ENCODE measurements around the gene AP3D1.

DNA sequence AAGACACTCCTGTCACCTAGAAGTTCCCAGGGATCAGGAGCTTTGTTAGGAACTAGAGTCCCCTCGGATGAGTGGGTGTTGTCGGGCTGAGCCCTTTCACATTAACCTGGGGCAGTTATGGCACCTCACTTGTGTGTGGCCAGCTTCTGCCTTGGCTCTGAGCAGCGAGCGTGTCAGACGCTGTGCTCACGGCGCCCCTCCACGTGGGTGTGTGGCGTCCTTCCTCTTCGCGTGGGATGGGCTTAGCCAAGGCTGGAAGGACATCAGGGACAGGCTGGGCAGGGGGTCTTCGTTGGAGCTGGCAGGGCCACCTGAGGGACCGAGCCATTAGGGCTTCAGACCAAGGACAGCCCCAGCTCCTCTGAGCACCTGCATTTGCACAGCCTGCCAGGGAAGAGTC is 35.8 kb upstream of the AP3D1 start:
- TF ChIP-seq POLR2A (IDR thresholded peaks at IDR 0.05; ENCODE audit: extremely low read depth, insufficient read length) = no peak
- TF ChIP-seq, protein P1, sequence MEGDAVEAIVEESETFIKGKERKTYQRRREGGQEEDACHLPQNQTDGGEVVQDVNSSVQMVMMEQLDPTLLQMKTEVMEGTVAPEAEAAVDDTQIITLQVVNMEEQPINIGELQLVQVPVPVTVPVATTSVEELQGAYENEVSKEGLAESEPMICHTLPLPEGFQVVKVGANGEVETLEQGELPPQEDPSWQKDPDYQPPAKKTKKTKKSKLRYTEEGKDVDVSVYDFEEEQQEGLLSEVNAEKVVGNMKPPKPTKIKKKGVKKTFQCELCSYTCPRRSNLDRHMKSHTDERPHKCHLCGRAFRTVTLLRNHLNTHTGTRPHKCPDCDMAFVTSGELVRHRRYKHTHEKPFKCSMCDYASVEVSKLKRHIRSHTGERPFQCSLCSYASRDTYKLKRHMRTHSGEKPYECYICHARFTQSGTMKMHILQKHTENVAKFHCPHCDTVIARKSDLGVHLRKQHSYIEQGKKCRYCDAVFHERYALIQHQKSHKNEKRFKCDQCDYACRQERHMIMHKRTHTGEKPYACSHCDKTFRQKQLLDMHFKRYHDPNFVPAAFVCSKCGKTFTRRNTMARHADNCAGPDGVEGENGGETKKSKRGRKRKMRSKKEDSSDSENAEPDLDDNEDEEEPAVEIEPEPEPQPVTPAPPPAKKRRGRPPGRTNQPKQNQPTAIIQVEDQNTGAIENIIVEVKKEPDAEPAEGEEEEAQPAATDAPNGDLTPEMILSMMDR (IDR thresholded peaks at IDR 0.05; ENCODE audit: low read depth, low read length) = no peak
